Tibial nerve (tissue), 4 donors: ENCODE data around the gene BRCA2. TPM values are rescaled to one million over a fixed set of nuclear protein-coding genes. Genes with fewer than 3 reads are reported as not detected.

Source experiments
- DNase-seq, 2 donors: peaks; one replicate each; pipeline ENCODE4 v3.0.0-alpha.2; 2019; ENCODE audit warnings: low spot score in 2 of 2
- H3K27ac ChIP-seq, 4 donors: fragments of 200-600 bp; sonication (generic) in 3 of 4; one replicate each; pipeline ENCODE4 v1.5.1; 2017 to 2019; ENCODE audit warnings: mild to moderate bottlenecking in 1 of 4
- H3K27me3 ChIP-seq, 2 donors: fragments of 200-600 bp; sonication (generic) in 1 of 2; one replicate each; pipeline versions ENCODE4 v1.5.1 to v1.6.0; 2017 to 2019
- H3K36me3 ChIP-seq, 3 donors: fragments of 200-600 bp; sonication (generic); one replicate each; pipeline ENCODE4 v1.5.1; 2018 to 2019
- H3K4me1 ChIP-seq, 4 donors: fragments of 200-600 bp; sonication (generic) in 3 of 4; one replicate each; pipeline ENCODE4 v1.5.1; 2017 to 2019
- H3K4me3 ChIP-seq, 4 donors: fragments of 200-600 bp; sonication (generic) in 3 of 4; one replicate each; pipeline ENCODE4 v1.5.1; 2017 to 2019; ENCODE audit warnings: mild to moderate bottlenecking in 1 of 4, moderate library complexity in 1 of 4
- H3K9me3 ChIP-seq, 4 donors: fragments of 200-600 bp; sonication (generic) in 3 of 4; one replicate each; pipeline ENCODE4 v1.5.1; 2017 to 2019
- CTCF ChIP-seq, 5 experiments: fragments of 200-600 bp in 3 of 5; fragments of 450-650 bp in 2 of 5; sonication (generic) in 3 of 5; IDR thresholded peaks; one replicate each; pipeline ENCODE4 v1.5.1; 2016 to 2019; ENCODE audit warnings: antibody characterized with exemption in 5 of 5, mild to moderate bottlenecking in 3 of 5, moderate library complexity in 2 of 5
- EP300 ChIP-seq, 2 donors: sonication (generic); formaldehyde crosslinking; IDR thresholded peaks; one replicate each; pipeline ENCODE4 v1.6.1; 2017; ENCODE audit warnings: antibody characterized with exemption in 2 of 2, mild to moderate bottlenecking in 1 of 2
- POLR2A ChIP-seq, 2 donors: fragments of 450-650 bp; IDR thresholded peaks; one replicate each; pipeline ENCODE4 v1.6.1; 2017; ENCODE audit warnings: antibody characterized with exemption in 2 of 2, mild to moderate bottlenecking in 2 of 2, moderate library complexity in 2 of 2
- WGBS, 2 donors: methylation state at CpG; one replicate each; pipeline ENCODE4 v1.1.5; 2018; 5-methylcytosine and 5-hydroxymethylcytosine counted together
- total RNA-seq, 4 donors: library from RNA; depleted of rRNA; stranded (reverse); fragments of >200 nt; gene quantifications; one replicate each; pipeline ENCODE4 v1.1.0, GENCODE V29; 2016

Gene BRCA2
- total RNA-seq, 4 donors from 2014 or later = 0.39 to 5.4 (median 2.1) TPM

DNA sequence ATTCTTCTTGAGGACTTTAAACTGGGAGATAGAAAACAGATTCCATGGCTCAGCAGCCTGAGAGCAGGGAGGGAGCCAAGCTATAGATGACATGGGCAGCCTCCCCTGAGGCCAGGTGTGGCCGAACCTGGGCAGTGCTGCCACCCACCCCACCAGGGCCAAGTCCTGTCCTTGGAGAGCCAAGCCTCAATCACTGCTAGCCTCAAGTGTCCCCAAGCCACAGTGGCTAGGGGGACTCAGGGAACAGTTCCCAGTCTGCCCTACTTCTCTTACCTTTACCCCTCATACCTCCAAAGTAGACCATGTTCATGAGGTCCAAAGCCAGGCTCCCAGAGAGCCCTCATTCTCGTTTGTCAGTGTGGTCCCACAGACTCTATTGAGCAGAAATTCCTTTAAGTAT lies 104.6 kb downstream of the BRCA2 start:
- peaks cover 0 to 41% (median 0%) of the 10 kb centered on the region in 3 donors for H3K36me3 ChIP-seq
- no peak overlapping the region for H3K4me3 ChIP-seq
- DNase-seq = no peak
- peaks cover 0 to 8% (median 0%) of the 10 kb centered on the region in 4 donors for H3K9me3 ChIP-seq
- H3K4me1 ChIP-seq = peaks cover 0 to 3% (median 0%) of the 10 kb centered on the region in 4 donors
- no peak overlapping the region for H3K27ac ChIP-seq
- TF ChIP-seq EP300 (IDR thresholded peaks at IDR 0.05) (no peak), CTCF (IDR thresholded peaks at IDR 0.05) (no peak), POLR2A (IDR thresholded peaks at IDR 0.05) (no peak)
- 94 to 95% methylated on average over 2 of the region's 2 CpGs for WGBS, 2 donors
- no peaks in the 10 kb centered on the region for H3K27me3 ChIP-seq

DNA sequence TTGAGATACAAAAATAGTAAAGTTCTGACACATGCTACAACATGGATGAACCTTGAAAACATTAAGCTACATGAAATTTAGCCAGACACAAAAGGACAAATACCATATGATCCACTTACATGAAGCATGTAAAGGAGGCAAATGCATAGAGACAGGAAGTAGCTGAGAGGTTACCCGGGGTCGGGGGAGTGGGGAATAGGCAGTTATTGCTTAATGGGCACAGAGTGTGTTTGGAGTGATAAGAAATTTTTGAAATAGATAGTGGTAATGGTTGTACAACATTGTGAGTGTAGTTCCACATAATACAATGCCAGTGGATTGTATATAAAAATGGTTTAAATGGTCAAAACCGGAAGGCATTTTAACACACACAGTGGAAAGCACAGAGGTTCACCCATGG lies 108.3 kb downstream of the BRCA2 start:
- TF ChIP-seq EP300 (IDR thresholded peaks at IDR 0.05) (no peak), POLR2A (IDR thresholded peaks at IDR 0.05) (no peak), CTCF (IDR thresholded peaks at IDR 0.05) (no peak)
- H3K4me1 ChIP-seq = peaks cover 0 to 24% (median 6%) of the 10 kb centered on the region in 4 donors
- H3K27me3 ChIP-seq = no peaks in the 10 kb centered on the region
- WGBS, 2 donors = 86 to 91% methylated on average over 3 of the region's 3 CpGs
- H3K27ac ChIP-seq = no peak overlapping the region
- DNase-seq = no peak
- no peak overlapping the region for H3K4me3 ChIP-seq
- peaks cover 0 to 8% (median 0%) of the 10 kb centered on the region in 4 donors for H3K9me3 ChIP-seq
- H3K36me3 ChIP-seq = peaks cover 0 to 28% (median 0%) of the 10 kb centered on the region in 3 donors

- no peak for DNase-seq
- Histone ChIP-seq H3K9me3 (no peaks in the 10 kb centered on the region), H3K36me3 (peaks cover 0 to 15% (median 0%) of the 10 kb centered on the region in 3 donors), H3K27me3 (no peaks in the 10 kb centered on the region), H3K4me3 (no peak overlapping the region), H3K4me1 (peaks cover 0 to 32% (median 13%) of the 10 kb centered on the region in 4 donors), H3K27ac (peak overlapping the region in 2 of 4 donors; percentile 39 to 99)
- 92 to 93% methylated on average over 7 of the region's 7 CpGs for WGBS, 2 donors
- TF ChIP-seq POLR2A (IDR thresholded peaks at IDR 0.05) (no peak), CTCF (IDR thresholded peaks at IDR 0.05) (no peak), EP300 (IDR thresholded peaks at IDR 0.05) (no peak)
Observed at GRCh38 chr13:32425158-32425557, 109.8 kb downstream of the BRCA2 start.

GRCh38 chr13:32426191-32426989 lies 111.1 kb downstream of the BRCA2 start:
- H3K27ac ChIP-seq = peak overlapping the region; percentile 75 to 99 (median 96)
- no peaks in the 10 kb centered on the region for H3K27me3 ChIP-seq
- H3K4me3 ChIP-seq = peak overlapping the region; percentile 63 to 93 (median 81)
- TF ChIP-seq EP300 (IDR thresholded peaks at IDR 0.05) = no peak
- TF ChIP-seq POLR2A (IDR thresholded peaks at IDR 0.05) = no peak
- no peak for TF ChIP-seq CTCF (IDR thresholded peaks at IDR 0.05)
- peaks cover 0 to 5% (median 0%) of the 10 kb centered on the region in 3 donors for H3K36me3 ChIP-seq
- 57 to 59% methylated on average over 19 of the region's 19 CpGs for WGBS, 2 donors
- peak in 1 of 2 donors; percentile 17 for DNase-seq
- H3K4me1 ChIP-seq = peaks cover 0 to 32% (median 13%) of the 10 kb centered on the region in 4 donors
- no peaks in the 10 kb centered on the region for H3K9me3 ChIP-seq
